Spinal cord (tissue), 10 donors: ENCODE measurements around the gene SFXN5. TPM values are rescaled to one million over a fixed set of nuclear protein-coding genes. Genes with fewer than 3 reads are reported as not detected.

ENCODE experiments used
- DNase-seq, 6 donors: peaks; one replicate each; pipeline versions ENCODE4 v3.0.0 to v3.0.0-alpha.2; 2013 to 2015; ENCODE audit warnings: low spot score in 6 of 6, low read depth in 4 of 6
- H3K27ac ChIP-seq: one replicate; pipeline ENCODE4 v1.5.1; 2013; ENCODE audit warnings: low read depth, low read length, control low read depth
- H3K27me3 ChIP-seq: one replicate; pipeline ENCODE4 v1.6.1; 2013; ENCODE audit warnings: low read length; ENCODE audit not compliant: control insufficient read depth, insufficient read depth
- H3K36me3 ChIP-seq: one replicate; pipeline ENCODE4 v1.6.1; 2013; ENCODE audit warnings: low read length; ENCODE audit not compliant: control insufficient read depth, insufficient read depth
- H3K4me1 ChIP-seq: one replicate; pipeline ENCODE4 v1.6.1; 2013; ENCODE audit warnings: low read length; ENCODE audit not compliant: control insufficient read depth, insufficient read depth
- H3K4me3 ChIP-seq: one replicate; pipeline ENCODE4 v1.5.1; 2013; ENCODE audit warnings: low read depth, low read length, control low read depth
- H3K9me3 ChIP-seq: one replicate; pipeline ENCODE4 v1.6.1; 2013; ENCODE audit warnings: low read length; ENCODE audit not compliant: control insufficient read depth, insufficient read depth
- WGBS: methylation state at CpG from one replicate; pipeline ENCODE4 v1.1.5; 2013; ENCODE audit warnings: missing lambda C conversion rate; ENCODE audit not compliant: insufficient coverage; 5-methylcytosine and 5-hydroxymethylcytosine counted together
- polyA plus RNA-seq, 2 donors: library from polyadenylated mRNA; unstranded; fragments of 120-200 nt; gene quantifications; one replicate each; pipeline ENCODE4 v1.2.1, GENCODE V29; 2013; ENCODE audit not compliant: insufficient read length in 2 of 2
- total RNA-seq, 2 donors: library from RNA; depleted of rRNA in 1 of 2; stranded (reverse); fragments of 120-200 nt in 1 of 2; fragments of >200 nt in 1 of 2; gene quantifications; one replicate each; pipeline versions ENCODE4 v1.2.3 to v1.2.4, GENCODE V29; 2013 to 2014
- donor health status: healthy.

SFXN5 gene
- total and polyA plus RNA-seq, 4 donors, result 26.0 to 73.9 (median 54.8) TPM

DNA sequence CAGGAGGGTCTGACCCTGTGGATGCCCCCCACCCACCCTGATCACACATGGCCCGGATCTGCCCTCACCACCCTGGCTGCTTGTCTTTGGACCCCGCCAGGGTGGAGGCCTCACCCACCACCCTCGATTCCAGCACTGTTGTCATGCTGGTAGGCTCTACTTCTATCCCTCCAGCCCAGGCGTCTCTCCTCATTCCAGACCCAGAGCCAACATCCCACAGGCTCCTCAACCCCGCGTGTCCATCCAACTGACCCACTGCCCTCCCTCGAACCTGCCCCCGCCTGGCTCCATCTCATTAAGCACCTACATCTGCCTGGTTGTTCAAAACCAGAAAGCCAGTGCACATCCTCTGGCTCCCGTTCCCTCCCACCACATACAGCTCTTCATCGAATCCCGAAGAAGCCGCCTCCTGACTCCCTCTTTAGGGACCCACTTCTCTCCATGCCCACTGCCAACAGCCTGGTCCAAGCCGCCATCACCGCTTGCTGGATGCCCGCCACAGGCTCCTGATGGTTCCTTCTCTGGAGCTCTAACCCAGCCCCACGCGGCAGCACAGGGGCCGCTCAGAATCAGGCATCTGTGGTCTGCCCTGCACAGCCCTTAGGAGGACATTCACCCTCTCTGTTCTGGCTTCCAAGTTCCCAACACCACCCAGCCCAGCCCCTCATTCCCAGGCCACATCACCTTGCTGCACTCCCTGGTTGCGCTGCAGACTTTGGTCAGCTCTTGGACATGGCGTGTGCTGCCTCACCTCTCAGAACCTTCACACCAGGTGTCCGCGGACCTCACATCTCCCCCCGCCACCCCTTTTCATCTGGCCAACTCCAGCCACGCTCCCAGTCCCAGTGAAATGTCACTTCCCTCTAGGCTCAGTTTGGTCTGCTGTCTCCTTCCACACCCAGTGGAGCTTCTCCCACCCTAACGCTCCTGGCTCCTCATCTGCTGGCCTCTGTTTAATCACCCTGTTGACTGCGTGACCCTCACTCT, 111.2 kb downstream of the SFXN5 start:
- DNase-seq, result no peak
- Histone ChIP-seq H3K27me3 (no peaks in the 10 kb centered on the region), H3K27ac (no peak overlapping the region), H3K4me3 (no peak overlapping the region), H3K36me3 (peaks cover 67% of the 10 kb centered on the region), H3K9me3 (no peaks in the 10 kb centered on the region), H3K4me1 (peaks cover 13% of the 10 kb centered on the region)
- 92% methylated on average over 26 of the region's 26 CpGs for WGBS

DNA sequence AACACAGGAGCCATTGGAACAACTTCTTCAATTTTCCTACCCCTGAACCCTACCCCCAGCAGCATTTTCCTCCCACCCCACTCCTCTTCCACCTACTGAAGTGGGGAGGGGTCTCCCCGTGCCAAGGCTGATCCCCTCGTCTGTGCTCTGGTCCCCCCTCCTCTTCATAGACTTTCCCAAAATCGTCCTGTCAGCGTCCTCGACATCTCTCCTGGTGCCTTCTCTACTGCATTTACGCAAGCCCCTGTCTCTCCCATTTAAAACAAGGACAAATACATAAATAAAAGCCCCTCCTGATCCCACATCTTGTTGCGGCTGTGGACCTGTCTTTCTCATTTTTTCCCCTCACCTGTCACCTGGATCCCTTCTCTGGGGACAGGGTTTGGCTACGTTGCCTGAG, 112.0 kb downstream of the SFXN5 start:
- Histone ChIP-seq H3K27me3 (no peaks in the 10 kb centered on the region), H3K4me3 (no peak overlapping the region), H3K27ac (no peak overlapping the region), H3K9me3 (no peaks in the 10 kb centered on the region), H3K36me3 (peaks cover 67% of the 10 kb centered on the region), H3K4me1 (peaks cover 20% of the 10 kb centered on the region)
- 86% methylated on average over 8 of the region's 8 CpGs for whole genome bisulfite sequencing
- DNase-seq, result no peak

DNA sequence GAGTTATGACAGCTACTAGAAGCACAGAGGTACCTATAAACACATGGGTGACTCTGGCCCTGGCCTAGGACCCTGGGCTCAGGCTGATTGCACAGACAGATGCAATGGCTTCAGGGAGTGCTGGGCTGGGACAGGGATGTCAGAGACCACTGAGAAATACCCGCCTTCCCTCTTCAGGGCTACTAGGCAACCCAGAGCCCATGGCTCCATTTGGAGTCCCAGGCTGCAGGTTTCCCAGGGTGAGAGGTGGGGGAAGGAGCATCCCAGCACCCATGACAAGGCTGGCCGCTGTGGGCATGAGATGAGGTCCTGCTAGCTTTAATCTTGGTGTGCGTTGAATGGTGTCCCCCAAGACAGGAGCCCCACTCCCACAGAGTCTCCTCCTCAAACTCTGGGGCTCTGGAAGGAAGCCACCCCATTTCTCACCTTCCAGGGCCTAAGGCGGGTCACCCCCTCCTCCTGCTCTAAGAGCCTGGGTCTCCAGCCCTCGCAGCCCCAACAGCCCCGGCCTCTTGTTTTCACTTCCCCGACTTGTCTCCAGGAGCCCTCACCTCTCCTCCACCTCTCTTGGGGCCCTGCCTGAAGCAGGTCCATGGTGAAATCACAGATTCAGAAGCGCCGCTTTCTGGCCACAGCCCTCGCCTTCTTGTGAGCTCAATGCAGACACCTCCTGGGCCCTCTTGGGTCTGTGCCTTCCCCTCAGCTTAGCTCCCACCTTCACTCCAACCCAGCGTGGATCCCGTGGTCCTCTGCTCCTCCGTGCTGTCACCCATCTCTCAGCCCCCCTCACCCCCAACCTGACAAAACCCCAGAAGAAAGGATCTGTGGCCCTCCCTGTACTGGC, 112.7 kb downstream of the SFXN5 start:
- peaks cover 19% of the 10 kb centered on the region for H3K4me1 ChIP-seq
- H3K36me3 ChIP-seq, result peaks cover 65% of the 10 kb centered on the region
- H3K27ac ChIP-seq, result no peak overlapping the region
- DNase-seq, result no peak
- no peak overlapping the region for H3K4me3 ChIP-seq
- H3K9me3 ChIP-seq, result no peaks in the 10 kb centered on the region
- no peaks in the 10 kb centered on the region for H3K27me3 ChIP-seq
- WGBS, result 94% methylated on average over 12 of the region's 13 CpGs

DNA sequence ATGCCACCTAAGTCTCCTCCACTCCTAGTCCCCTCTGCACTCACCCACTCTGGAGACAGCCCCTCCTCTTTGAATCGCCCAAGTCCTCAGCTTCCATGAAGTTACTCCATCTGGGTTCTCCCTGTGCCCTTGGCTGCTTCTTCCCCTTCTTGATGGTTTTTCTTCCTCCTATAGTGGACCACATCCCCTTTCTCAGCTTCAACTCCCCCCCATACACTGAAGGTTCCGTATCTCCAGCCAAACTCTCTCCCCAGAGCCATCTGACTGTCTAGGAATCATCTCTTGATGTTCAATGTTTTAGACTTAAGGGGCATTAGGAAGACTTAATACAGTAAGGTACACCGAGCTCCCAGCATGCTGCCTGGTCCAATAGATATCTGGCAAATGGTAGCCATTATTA, 114.6 kb downstream of the SFXN5 start:
- WGBS, result 82% methylated on average over 1 of the region's 3 CpGs
- H3K4me1 ChIP-seq, result peaks cover 16% of the 10 kb centered on the region
- no peaks in the 10 kb centered on the region for H3K9me3 ChIP-seq
- no peaks in the 10 kb centered on the region for H3K27me3 ChIP-seq
- no peak overlapping the region for H3K4me3 ChIP-seq
- peaks cover 58% of the 10 kb centered on the region for H3K36me3 ChIP-seq
- no peak overlapping the region for H3K27ac ChIP-seq
- DNase-seq, result no peak

DNA sequence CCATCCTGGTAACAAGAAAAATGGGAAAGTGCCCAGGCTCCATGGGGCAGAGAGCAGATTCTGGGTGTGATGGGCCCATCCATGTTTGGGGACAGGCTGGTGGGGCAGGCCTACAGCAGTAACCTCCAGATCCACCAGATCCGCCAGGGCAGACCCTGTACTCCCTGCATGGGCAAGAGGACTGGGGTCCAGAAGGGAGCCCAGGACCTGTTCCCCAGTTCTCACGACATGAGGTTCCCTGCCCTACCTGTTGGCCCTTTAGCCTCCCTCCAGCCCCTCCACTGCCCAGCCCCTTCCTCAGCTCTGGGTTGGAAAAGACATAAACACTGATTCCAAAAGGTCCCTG, 115.5 kb downstream of the SFXN5 start:
- Histone ChIP-seq H3K27me3 (no peaks in the 10 kb centered on the region), H3K4me1 (peaks cover 16% of the 10 kb centered on the region), H3K9me3 (no peaks in the 10 kb centered on the region), H3K36me3 (peaks cover 53% of the 10 kb centered on the region), H3K4me3 (no peak overlapping the region), H3K27ac (no peak overlapping the region)
- WGBS, result 94% methylated on average over 2 of the region's 2 CpGs
- no peak for DNase-seq

DNA sequence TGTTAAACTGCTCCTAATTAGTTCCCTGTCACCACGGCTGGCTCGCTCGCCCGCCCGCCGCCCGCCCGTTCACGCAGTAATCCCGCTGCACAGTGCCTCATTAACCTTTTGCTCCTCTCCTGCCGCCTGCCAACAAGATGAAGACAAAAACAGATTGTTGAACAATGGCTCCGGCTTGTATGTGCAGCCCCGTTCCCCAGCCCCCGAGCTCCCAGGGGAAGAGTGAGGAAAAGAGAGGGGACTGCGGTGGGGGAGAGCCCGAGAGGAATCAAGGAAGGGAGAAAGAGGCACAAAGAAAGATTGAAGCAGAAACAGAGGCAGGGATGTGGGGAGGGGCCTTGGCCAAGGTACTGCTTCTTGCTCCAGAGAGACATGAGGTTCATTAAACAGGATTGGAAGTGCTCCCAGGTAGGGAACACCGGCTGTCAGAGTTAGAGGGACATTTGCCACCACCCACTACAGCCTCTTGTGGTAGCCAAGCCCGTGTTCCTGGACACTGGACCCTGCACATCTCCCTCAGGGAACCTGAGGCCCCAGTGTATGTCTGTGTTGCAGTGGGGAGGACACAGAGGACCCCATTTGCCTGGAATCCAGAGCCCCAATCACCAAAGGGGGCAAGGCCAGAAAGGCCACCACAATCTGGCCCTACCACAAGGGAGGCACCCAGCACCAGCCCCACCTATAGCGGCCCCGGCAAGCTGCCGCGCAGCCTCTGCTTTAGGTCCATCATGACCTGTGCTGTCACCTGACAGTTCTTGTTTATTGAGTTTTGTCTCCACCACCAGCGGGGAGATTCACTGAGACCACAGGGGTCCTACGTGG, 116.1 kb downstream of the SFXN5 start:
- peak in 2 of 6 donors; percentile 62 to 71 for DNase-seq
- H3K27ac ChIP-seq, result no peak overlapping the region
- H3K9me3 ChIP-seq, result no peaks in the 10 kb centered on the region
- H3K27me3 ChIP-seq, result no peaks in the 10 kb centered on the region
- peaks cover 16% of the 10 kb centered on the region for H3K4me1 ChIP-seq
- H3K36me3 ChIP-seq, result peaks cover 53% of the 10 kb centered on the region
- 37% methylated on average over 19 of the region's 24 CpGs for WGBS
- no peak overlapping the region for H3K4me3 ChIP-seq

DNA sequence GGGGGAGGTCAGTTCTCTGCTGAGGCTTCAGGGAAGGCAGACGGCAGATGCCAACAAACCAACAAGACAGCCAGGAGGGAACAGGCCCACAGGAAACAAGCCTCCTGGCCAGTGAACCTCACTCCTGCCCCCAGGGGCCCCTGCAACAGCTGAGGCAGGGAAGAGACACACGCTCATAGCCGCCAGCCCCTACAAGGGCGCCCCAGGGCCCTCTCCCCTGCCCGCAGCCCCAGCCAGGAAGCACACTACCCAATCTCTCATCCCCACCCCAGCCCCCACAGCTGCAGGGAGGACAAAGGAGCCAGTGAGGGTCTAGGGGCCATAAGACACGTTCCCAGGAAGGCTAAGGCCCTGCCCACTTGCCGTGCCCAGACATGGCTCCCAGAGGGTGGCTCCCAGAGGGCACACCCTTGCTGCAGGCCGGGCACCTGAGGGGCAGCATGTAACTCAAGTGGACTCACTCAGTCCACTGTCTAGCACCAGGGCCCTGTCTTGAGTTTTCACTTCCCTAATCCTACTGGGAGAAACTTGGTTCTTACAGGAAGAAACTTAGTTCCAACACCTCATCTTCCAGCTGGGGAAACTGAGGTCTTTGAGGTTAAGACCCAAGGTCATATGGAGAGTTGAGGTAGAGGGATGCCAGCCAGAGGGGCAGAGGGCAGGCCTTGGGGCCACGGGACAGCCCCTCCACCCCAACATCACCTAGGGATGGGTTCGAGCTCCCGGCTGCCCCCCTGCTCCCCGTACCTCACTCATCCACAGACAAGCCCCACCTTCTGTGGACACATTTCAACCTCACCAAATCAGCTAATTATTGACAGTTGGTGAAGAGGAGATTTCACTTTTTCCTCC, 116.9 kb downstream of the SFXN5 start:
- no peak overlapping the region for H3K4me3 ChIP-seq
- H3K27me3 ChIP-seq, result no peaks in the 10 kb centered on the region
- WGBS, result 76% methylated on average over 10 of the region's 12 CpGs
- no peak for DNase-seq
- H3K36me3 ChIP-seq, result peaks cover 49% of the 10 kb centered on the region
- no peak overlapping the region for H3K27ac ChIP-seq
- H3K9me3 ChIP-seq, result no peaks in the 10 kb centered on the region
- peaks cover 16% of the 10 kb centered on the region for H3K4me1 ChIP-seq

DNA sequence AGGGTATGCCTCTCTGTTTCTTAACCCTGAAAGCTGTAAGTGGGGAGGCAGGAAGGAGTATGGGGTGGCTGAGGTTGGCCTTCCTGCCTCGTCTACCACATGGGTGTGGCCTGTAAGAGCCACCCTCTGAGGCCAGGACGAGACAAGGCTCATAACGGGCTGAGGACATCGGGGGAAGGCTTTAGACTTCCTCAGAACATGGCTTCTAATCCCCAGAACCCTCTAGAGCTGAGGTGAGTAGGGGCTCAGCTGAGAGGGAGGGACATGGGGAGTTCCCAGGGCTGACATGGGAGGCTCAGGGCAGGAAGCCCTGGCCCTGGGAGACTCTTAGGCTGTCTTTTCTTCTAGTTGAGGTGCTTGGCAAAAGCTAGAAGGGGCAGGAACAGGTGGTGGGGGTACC, 117.5 kb downstream of the SFXN5 start:
- no peaks in the 10 kb centered on the region for H3K9me3 ChIP-seq
- H3K27ac ChIP-seq, result no peak overlapping the region
- no peaks in the 10 kb centered on the region for H3K27me3 ChIP-seq
- no peak overlapping the region for H3K4me3 ChIP-seq
- peaks cover 43% of the 10 kb centered on the region for H3K36me3 ChIP-seq
- no peak for DNase-seq
- WGBS, result 90% methylated on average over 4 of the region's 4 CpGs
- H3K4me1 ChIP-seq, result peaks cover 16% of the 10 kb centered on the region
